Osteoblast (primary cell): ENCODE measurements around the gene ZNF91. TPM values are rescaled to one million over a fixed set of nuclear protein-coding genes. Genes with fewer than 3 reads are reported as not detected.

Experiments
- DNase-seq: peaks from one replicate; pipeline ENCODE4 v3.0.0; 2011; ENCODE audit warnings: low spot score, mixed read lengths; ENCODE audit not compliant: insufficient read length; ENCODE audit errors: missing footprints
- H2AFZ ChIP-seq: 2 replicates; pipeline ENCODE4 v1.6.0; 2011; ENCODE audit warnings: mild to moderate bottlenecking, low read length
- H3K27ac ChIP-seq: 2 replicates; pipeline ENCODE4 v1.5.1; 2011; ENCODE audit warnings: mild to moderate bottlenecking, low read depth, low read length, moderate library complexity
- H3K27me3 ChIP-seq: 2 replicates; pipeline ENCODE4 v1.6.0; 2012; ENCODE audit warnings: mild to moderate bottlenecking, control low read depth, inconsistent platforms, low read length, moderate library complexity; ENCODE audit not compliant: insufficient read depth
- H3K36me3 ChIP-seq: 2 replicates; pipeline ENCODE4 v1.5.1; 2011; ENCODE audit warnings: mild to moderate bottlenecking, low read length, control low read depth, moderate library complexity; ENCODE audit not compliant: insufficient read depth
- H3K4me1 ChIP-seq: 2 replicates; pipeline ENCODE4 v1.5.1; 2011; ENCODE audit warnings: mild to moderate bottlenecking, low read length, control low read depth, moderate library complexity; ENCODE audit not compliant: insufficient read depth
- H3K4me2 ChIP-seq: 2 replicates; pipeline ENCODE4 v1.6.0; 2011; ENCODE audit warnings: mild to moderate bottlenecking, low read length; ENCODE audit not compliant: insufficient read depth
- H3K4me3 ChIP-seq: fragments of 200-600 bp; sonication (generic); 3 replicates; pipeline ENCODE4 v1.5.1; 2012; ENCODE audit warnings: mild to moderate bottlenecking, low read length, inconsistent platforms; ENCODE audit not compliant: insufficient read depth
- H3K79me2 ChIP-seq: 2 replicates; pipeline ENCODE4 v1.6.0; 2012; ENCODE audit warnings: mild to moderate bottlenecking, low read length, control low read depth, inconsistent platforms; ENCODE audit not compliant: insufficient read depth
- H3K9me3 ChIP-seq: 2 replicates; pipeline ENCODE4 v1.5.1; 2011; ENCODE audit warnings: low read depth, low read length, control low read depth
- H4K20me1 ChIP-seq: 2 replicates; pipeline ENCODE4 v1.6.0; 2012; ENCODE audit warnings: mild to moderate bottlenecking, low read length, control low read depth; ENCODE audit not compliant: insufficient read depth
- CTCF ChIP-seq: IDR thresholded peaks from 2 replicates; pipeline ENCODE4 v1.5.1; 2011; ENCODE audit warnings: mild to moderate bottlenecking, low read depth, low read length, moderate library complexity; ENCODE audit errors: extremely low read depth
- total RNA-seq: library from RNA; depleted of rRNA; stranded (reverse); fragments of >200 nt; gene quantifications from 2 replicates; pipeline ENCODE4 v1.2.3, GENCODE V29; 2012

The ZNF91 gene
- total RNA-seq, 1 donor = 14.8 TPM

GRCh38 chr19:23318143-23318542, 77.1 kb downstream of the ZNF91 start:
- Histone ChIP-seq H4K20me1 (no peaks in the 10 kb centered on the region), H3K4me3 (no peak overlapping the region), H3K9me3 (no peaks in the 10 kb centered on the region), H3K36me3 (no peaks in the 10 kb centered on the region), H3K27ac (no peak overlapping the region), H3K4me1 (no peaks in the 10 kb centered on the region), H3K4me2 (no peak overlapping the region), H3K79me2 (no peaks in the 10 kb centered on the region), H2AFZ (no peak overlapping the region), H3K27me3 (no peaks in the 10 kb centered on the region)
- no peak for TF ChIP-seq CTCF
- no peak for DNase-seq

- no peak overlapping the region for H2AFZ ChIP-seq
Measured at GRCh38 chr19:23315286-23315685, 80.0 kb downstream of the ZNF91 start.

GRCh38 chr19:23314505-23315251, 80.6 kb downstream of the ZNF91 start:
- no peak overlapping the region for H3K27ac ChIP-seq
- no peak for DNase-seq
- no peak overlapping the region for H3K4me2 ChIP-seq
- no peaks in the 10 kb centered on the region for H3K36me3 ChIP-seq
- no peak overlapping the region for H2AFZ ChIP-seq
- no peaks in the 10 kb centered on the region for H4K20me1 ChIP-seq
- no peak overlapping the region for H3K4me3 ChIP-seq
- no peaks in the 10 kb centered on the region for H3K4me1 ChIP-seq
- H3K27me3 ChIP-seq = no peaks in the 10 kb centered on the region
- no peak for TF ChIP-seq CTCF
- H3K79me2 ChIP-seq = no peaks in the 10 kb centered on the region
- no peaks in the 10 kb centered on the region for H3K9me3 ChIP-seq

More at GRCh38 chr19:23315286-23315685, 80.0 kb downstream of the ZNF91 start:
- H3K4me2 ChIP-seq = no peak overlapping the region
- DNase-seq = no peak
- H3K27ac ChIP-seq = no peak overlapping the region
- no peaks in the 10 kb centered on the region for H3K79me2 ChIP-seq
- no peaks in the 10 kb centered on the region for H3K36me3 ChIP-seq
- no peaks in the 10 kb centered on the region for H3K9me3 ChIP-seq
- no peaks in the 10 kb centered on the region for H4K20me1 ChIP-seq
- TF ChIP-seq CTCF = no peak
- H3K4me3 ChIP-seq = no peak overlapping the region
- no peaks in the 10 kb centered on the region for H3K4me1 ChIP-seq
- no peaks in the 10 kb centered on the region for H3K27me3 ChIP-seq

GRCh38 chr19:23313196-23313595, 82.1 kb downstream of the ZNF91 start:
- no peak overlapping the region for H2AFZ ChIP-seq
- no peak for TF ChIP-seq CTCF
- H3K4me3 ChIP-seq = no peak overlapping the region
- DNase-seq = no peak
- H3K4me1 ChIP-seq = no peaks in the 10 kb centered on the region
- H3K79me2 ChIP-seq = no peaks in the 10 kb centered on the region
- H3K27me3 ChIP-seq = no peaks in the 10 kb centered on the region
- H3K27ac ChIP-seq = no peak overlapping the region
- H3K9me3 ChIP-seq = no peaks in the 10 kb centered on the region
- no peaks in the 10 kb centered on the region for H4K20me1 ChIP-seq
- H3K36me3 ChIP-seq = no peaks in the 10 kb centered on the region
- no peak overlapping the region for H3K4me2 ChIP-seq
